ENCODE data around the gene CAMP. TPM values are rescaled to one million over a fixed set of nuclear protein-coding genes. Genes with fewer than 3 reads are reported as not detected.

Gene CAMP
- total and polyA plus RNA-seq, 12 donors: 0.17 to 0.67 (median 0.56) TPM; not detected in 9

DNA sequence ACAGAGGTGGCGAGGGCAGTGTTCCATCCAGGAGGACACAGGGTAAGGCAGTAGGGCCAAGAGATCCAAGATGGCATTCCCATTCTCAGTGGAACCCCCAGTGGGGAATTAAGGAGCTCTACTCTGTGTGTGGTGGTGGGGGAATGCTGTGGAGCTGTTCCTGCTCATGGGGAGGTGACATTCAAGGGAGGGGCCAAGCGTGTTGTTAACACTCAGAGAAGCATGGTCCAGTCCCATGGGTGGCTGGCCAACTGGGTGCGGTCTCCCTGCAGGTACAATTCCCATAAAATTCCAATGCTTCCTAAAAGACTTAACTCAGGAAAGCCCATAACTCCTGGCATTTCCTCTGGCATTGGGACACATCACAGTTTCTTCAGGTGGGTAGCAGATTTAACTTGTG lies 2.3 kb downstream of the CAMP start:
- no peak for DNase-seq
- Histone ChIP-seq H3K9me3 (replicated peaks in 1 of 3) (no peaks in the 10 kb centered on the region), H3K27ac (no peak overlapping the region), H3K27me3 (no peaks in the 10 kb centered on the region), H3K36me3 (replicated peaks in 1 of 2) (no peaks in the 10 kb centered on the region), H3K4me1 (replicated peaks in 1 of 2) (no peaks in the 10 kb centered on the region), H3K4me3 (no peak overlapping the region)
- WGBS, 4 donors: 86 to 90% (median 86%) methylated on average over 3 of the region's 3 CpGs
- intact Hi-C loops (cut with DNase I): no loop called here
- TF ChIP-seq POLR2A (IDR thresholded peaks at IDR 0.05): no peak
- TF ChIP-seq CTCF (IDR thresholded peaks at IDR 0.05): no peak

DNA sequence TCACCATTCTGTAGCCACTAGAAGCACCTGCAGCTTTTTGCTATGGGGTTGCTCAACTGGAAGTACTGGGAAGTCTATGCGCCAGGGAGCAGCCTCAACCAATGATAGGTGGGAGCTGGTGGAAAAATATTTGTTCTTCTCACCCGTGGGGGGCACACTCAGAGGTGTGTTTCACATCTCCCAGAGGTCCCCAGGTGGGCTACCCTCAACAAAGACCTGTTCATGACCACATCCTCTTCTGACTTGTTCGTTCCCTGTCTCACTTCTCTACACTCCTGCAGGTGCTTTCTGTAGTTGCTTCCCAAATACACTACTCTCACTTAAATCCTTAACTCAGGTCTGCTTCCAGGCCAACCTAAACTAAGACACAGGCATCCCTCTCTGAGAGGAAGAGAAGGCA lies 3.6 kb downstream of the CAMP start:
- 33 to 67% (median 66%) methylated on average over 2 to 3 of the region's 3 CpGs for WGBS, 4 donors
- no peaks in the 10 kb centered on the region for H3K36me3 ChIP-seq (replicated peaks in 1 of 2)
- intact Hi-C loops (cut with DNase I): no loop called here
- no peak for DNase-seq
- H3K4me3 ChIP-seq: no peak overlapping the region
- H3K27ac ChIP-seq: no peak overlapping the region
- no peak for TF ChIP-seq CTCF (IDR thresholded peaks at IDR 0.05)
- TF ChIP-seq POLR2A (IDR thresholded peaks at IDR 0.05): no peak
- no peaks in the 10 kb centered on the region for H3K4me1 ChIP-seq (replicated peaks in 1 of 2)
- H3K9me3 ChIP-seq (replicated peaks in 1 of 3): no peaks in the 10 kb centered on the region
- H3K27me3 ChIP-seq: no peaks in the 10 kb centered on the region

DNA sequence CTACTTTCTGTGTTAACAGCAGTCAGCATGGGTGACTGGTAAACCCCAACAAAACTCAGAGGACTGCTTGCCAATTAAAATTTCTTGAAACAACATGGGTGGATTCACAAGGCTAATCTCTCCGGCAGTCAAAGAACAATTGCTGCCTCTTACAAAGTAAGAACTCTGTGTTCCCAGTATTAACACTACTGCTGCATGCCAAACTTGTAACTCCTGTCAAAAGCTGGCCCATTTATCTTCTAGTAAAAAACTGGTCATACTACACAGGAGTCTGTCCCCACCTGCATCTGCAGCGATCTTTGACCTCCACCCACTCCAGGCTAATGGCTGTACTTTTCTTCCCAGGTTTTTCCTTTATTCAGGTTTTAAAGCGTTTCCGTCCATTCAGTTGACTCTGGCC lies 8.9 kb downstream of the CAMP start:
- Histone ChIP-seq H3K9me3 (replicated peaks in 1 of 3) (no peaks in the 10 kb centered on the region), H3K4me1 (replicated peaks in 1 of 2) (peaks cover 15 to 19% of the 10 kb centered on the region in 2 donors), H3K36me3 (replicated peaks in 1 of 2) (no peaks in the 10 kb centered on the region), H3K4me3 (no peak overlapping the region), H3K27me3 (no peaks in the 10 kb centered on the region), H3K27ac (no peak overlapping the region)
- intact Hi-C loops (cut with DNase I): loop anchor here in 1 of 2 donors (5.0 kb wide), 1 partner anchor 205 kb away; no protein-coding TSS in a partner anchor
- 62 to 64% (median 63%) methylated on average over 4 of the region's 4 CpGs for WGBS, 4 donors
- TF ChIP-seq CTCF (IDR thresholded peaks at IDR 0.05) (no peak), POLR2A (IDR thresholded peaks at IDR 0.05) (no peak)
- DNase-seq: no peak

DNA sequence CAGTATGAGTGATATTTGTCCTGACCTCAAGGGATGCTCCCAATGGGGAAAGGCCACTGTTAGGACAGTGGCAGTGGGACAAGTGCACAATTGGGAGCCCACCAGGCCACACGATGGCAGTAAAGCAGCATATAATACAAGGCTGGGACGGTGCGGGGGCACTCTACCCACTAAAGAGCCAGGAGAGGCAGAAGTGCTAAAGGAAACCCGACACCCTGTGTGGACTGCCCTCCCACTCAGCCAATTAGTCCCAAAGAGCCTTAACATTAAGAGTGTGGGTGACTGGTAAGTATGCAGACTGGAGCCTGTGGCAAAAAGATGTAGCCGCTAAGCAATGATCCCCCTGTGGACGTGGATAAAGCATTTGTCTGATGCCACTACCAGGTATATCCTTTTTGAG lies 9.4 kb downstream of the CAMP start:
- intact Hi-C loops (cut with DNase I): loop anchor here in 1 of 2 donors (5.0 kb wide), 1 partner anchor 205 kb away; no protein-coding TSS in a partner anchor
- Histone ChIP-seq H3K4me1 (replicated peaks in 1 of 2) (peaks cover 15 to 23% of the 10 kb centered on the region in 2 donors), H3K27ac (no peak overlapping the region), H3K27me3 (no peaks in the 10 kb centered on the region), H3K36me3 (replicated peaks in 1 of 2) (no peaks in the 10 kb centered on the region), H3K9me3 (replicated peaks in 1 of 3) (no peaks in the 10 kb centered on the region), H3K4me3 (no peak overlapping the region)
- no peak for TF ChIP-seq POLR2A (IDR thresholded peaks at IDR 0.05)
- TF ChIP-seq CTCF (IDR thresholded peaks at IDR 0.05): peak; percentile 38 to 75 (median 62)
- 12 to 43% (median 22%) methylated on average over 6 of the region's 6 CpGs for WGBS, 4 donors
- DNase-seq: peak; percentile 62 to 90 (median 83)

Data from adrenal gland (tissue), 12 donors.